Progenitor cell of endocrine pancreas (in vitro differentiated cells): ENCODE results near the gene METRN. TPM values are rescaled to one million over a fixed set of nuclear protein-coding genes. Genes with fewer than 3 reads are reported as not detected.

Experiments
- DNase-seq: peaks from one replicate; pipeline ENCODE4 v3.0.0; 2021; ENCODE audit warnings: low spot score; ENCODE audit not compliant: unreplicated experiment
- H3K27ac Mint-ChIP-seq: 2 replicates; pipeline ENCODE4 v1.8.0; 2021; ENCODE audit warnings: mild to moderate bottlenecking, moderate library complexity, mixed read lengths
- H3K27me3 Mint-ChIP-seq: 2 replicates; pipeline ENCODE4 v1.8.0; 2021; ENCODE audit warnings: mixed read lengths
- H3K36me3 Mint-ChIP-seq: 2 replicates; pipeline ENCODE4 v1.8.0; 2022; ENCODE audit warnings: mixed read lengths; ENCODE audit not compliant: insufficient read depth
- H3K4me1 Mint-ChIP-seq: 2 replicates; pipeline ENCODE4 v1.8.0; 2021; ENCODE audit warnings: low read depth, mixed read lengths
- H3K4me3 Mint-ChIP-seq: 2 replicates; pipeline ENCODE4 v1.8.0; 2021; ENCODE audit warnings: low read depth, mild to moderate bottlenecking, moderate library complexity, mixed read lengths
- H3K9me3 Mint-ChIP-seq: 2 replicates; pipeline ENCODE4 v1.8.0; 2021; ENCODE audit warnings: low read depth, mixed read lengths
- CTCF ChIP-seq: fragments of 200-600 bp; sonication (generic); IDR thresholded peaks from one replicate; pipeline ENCODE4 v1.5.0; 2021; ENCODE audit warnings: antibody characterized with exemption, mild to moderate bottlenecking; ENCODE audit not compliant: unreplicated experiment
- total RNA-seq: library from RNA; stranded (reverse); gene quantifications from 2 replicates; pipeline ENCODE4 v1.2.1, GENCODE V29; 2021

METRN gene
- total RNA-seq, 1 donor from 2014 or later, result 107 TPM

GRCh38 chr16:704047-704446 is 10.9 kb upstream of the METRN start:
- H3K9me3 Mint-ChIP-seq, result no peaks in the 10 kb centered on the region

GRCh38 chr16:704552-705380 is 10.2 kb upstream of the METRN start:
- Mint-ChIP-seq H3K27me3 (peaks cover 66% of the 10 kb centered on the region), H3K27ac (no peak overlapping the region), H3K36me3 (no peaks in the 10 kb centered on the region), H3K4me3 (no peak overlapping the region), H3K4me1 (no peaks in the 10 kb centered on the region), H3K9me3 (no peaks in the 10 kb centered on the region)
- TF ChIP-seq CTCF, result no peak
- DNase-seq, result no peak

More at GRCh38 chr16:704047-704446, 10.9 kb upstream of the METRN start:
- Mint-ChIP-seq H3K36me3 (no peaks in the 10 kb centered on the region), H3K27ac (no peak overlapping the region), H3K4me3 (no peak overlapping the region), H3K27me3 (peaks cover 66% of the 10 kb centered on the region), H3K4me1 (no peaks in the 10 kb centered on the region)
- no peak for TF ChIP-seq CTCF
- DNase-seq, result no peak

DNA sequence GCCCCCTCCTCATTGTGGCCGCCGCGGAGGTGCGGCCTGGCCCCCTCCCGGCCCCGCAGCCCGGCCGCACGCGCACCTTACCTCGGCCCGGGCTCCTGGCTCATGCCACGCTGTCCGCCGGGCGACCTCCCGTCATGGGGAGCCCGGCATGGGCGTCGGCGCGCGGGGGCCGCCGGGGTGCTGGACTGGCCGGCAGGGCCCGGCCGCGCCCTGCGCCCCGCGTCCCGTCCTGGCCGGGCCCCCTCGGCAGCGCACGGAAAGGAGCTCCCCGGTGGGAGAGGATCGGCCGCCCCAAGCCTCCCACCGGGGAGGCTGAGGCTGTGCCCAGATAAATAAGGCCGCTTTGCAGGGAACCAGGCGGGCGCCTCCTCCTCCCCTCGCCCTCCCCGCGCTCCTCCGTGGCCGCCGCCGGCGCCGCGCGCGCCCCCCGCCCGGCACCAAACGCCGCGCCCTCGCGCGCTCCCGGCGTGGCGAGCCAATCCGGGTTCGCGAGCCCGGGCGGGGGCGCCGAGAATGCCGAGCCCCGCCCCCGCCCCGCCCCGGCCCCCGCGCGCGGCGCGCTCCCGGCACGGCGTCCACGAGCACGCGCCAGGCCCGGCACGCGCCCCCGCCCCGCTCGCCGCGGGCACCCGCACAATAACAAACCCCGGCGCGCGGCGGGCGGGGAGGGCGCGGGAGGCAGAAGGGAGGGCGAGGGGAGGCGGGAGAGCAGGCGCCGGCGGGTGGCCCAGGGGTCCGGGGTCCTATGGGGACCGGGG is 9.3 kb upstream of the METRN start, which contains the start of gene FBXL16:
Gene FBXL16 (minus strand): TSS at position 371 of the 758 bp plus-strand sequence. CDS start 8,396 bp downstream, outside the sequence.
- Mint-ChIP-seq H3K4me3 (peak within 1 kb of the TSS; percentile 19), H3K27ac (no peak within 1 kb of the TSS), H3K36me3 (no peaks in the 10 kb centered on the region), H3K4me1 (no peaks in the 10 kb centered on the region), H3K9me3 (no peaks in the 10 kb centered on the region), H3K27me3 (peaks cover 65% of the 10 kb centered on the region)
- no peak for TF ChIP-seq CTCF
- no peak for DNase-seq

DNA sequence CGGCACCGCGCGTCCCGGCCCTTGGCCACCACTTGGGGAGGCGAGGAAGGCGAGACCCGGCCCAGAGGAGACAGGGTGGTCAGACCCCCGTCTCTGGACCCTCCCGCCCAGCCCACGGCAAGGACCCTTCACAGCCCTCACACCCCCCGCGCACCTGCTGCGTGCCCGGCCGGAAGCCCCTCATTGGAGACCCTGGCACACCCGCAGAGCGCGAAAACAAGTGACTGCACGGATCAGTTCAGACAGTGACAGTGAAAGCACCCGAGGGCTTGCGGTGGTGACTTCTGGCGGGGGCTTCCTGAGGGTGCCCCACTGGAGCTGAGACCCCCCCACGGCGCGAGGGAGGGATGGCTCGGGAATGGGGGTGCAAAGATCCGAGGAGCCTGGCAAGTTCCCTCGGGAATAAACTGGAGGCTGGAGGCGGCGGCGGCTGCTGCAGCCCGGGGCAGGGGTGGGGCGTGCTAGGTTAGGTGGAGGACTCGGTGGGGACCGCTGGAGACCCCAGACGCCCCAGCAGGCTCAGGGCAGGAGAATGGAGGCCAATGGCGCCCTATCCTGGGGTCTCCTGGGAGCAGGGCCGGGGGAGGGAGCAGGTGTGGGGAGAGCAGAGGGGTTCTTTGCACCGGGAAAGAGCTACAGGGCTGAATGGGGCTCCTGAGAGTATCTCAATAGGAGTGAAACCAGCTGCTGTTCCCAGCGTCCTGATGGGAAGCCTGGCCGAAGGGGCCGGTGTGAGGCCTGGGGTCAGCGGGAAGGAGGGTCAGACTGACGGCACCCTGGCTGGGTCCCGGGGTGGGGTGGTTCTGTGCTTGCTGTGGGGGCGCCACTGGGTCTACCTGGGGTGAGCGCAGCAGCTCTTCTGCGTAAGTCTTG is 8.5 kb upstream of the METRN start:
- Mint-ChIP-seq H3K36me3 (no peaks in the 10 kb centered on the region), H3K9me3 (no peaks in the 10 kb centered on the region), H3K27ac (no peak overlapping the region), H3K4me1 (no peaks in the 10 kb centered on the region), H3K27me3 (peaks cover 61% of the 10 kb centered on the region), H3K4me3 (peak overlapping the region; percentile 19)
- no peak for DNase-seq
- TF ChIP-seq CTCF, result no peak
